ENCODE measurements around the gene VCX. TPM values are rescaled to one million over a fixed set of nuclear protein-coding genes. Genes with fewer than 3 reads are reported as not detected.

Gene VCX
- total and polyA plus RNA-seq, 2 of the 13 experiments (the other 11 are each of a cell fraction or from before 2014, with no cell fraction given): not detected

DNA sequence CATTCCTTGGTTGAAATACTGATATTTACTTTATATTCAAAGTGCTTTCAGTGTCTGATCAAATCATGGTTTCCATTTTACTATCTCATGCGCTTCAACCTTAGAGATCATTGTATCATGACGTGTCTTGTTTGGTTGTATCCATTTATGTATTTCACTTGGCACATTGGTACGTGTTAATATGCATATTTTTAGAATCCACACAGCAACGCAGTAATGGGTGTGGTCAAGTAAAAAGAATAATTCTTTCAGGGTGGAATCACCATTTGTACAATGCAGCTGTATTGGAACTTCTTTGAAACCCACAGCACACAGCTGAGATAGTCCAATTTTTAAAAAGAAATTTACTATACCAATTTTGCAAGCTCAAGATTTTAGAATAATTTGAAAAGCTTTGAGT, 29.1 kb downstream of the VCX start:
- H3K4me2 ChIP-seq (ENCODE audit: low read depth, low read length): no peak overlapping the region
- no peaks in the 10 kb centered on the region for H3K9me3 ChIP-seq (ENCODE audit: low read length)
- ChIA-PET CTCF (ENCODE audit: low intra/inter-chr PET ratio, low total read pairs) (no interaction called here), POLR2A (no interaction called here)
- H2AFZ ChIP-seq (ENCODE audit: low read length): no peak overlapping the region
- H3K9ac ChIP-seq (ENCODE audit: insufficient read depth, low read depth, low read length): no peak overlapping the region
- no peaks in the 10 kb centered on the region for H3K4me1 ChIP-seq (ENCODE audit: insufficient read depth, low read length)
- in situ Hi-C loops (cut with HindIII; ENCODE audit: extremely low pct_ligation_motif_present, low pct_unique_long_range_greater_than_20kb) (no loop called here), intact Hi-C loops (cut with micrococcal nuclease; ENCODE audit: unreplicated experiment) (no loop called here)
- H3K4me3 ChIP-seq (replicated peaks in 1 of 3; ENCODE audit: insufficient read depth in 1 of 3, low read depth in 2 of 3, low read length in 3 of 3): no peak overlapping the region
- no peaks in the 10 kb centered on the region for H3K27me3 ChIP-seq (ENCODE audit: control insufficient read depth in 1 of 2, insufficient read depth in 2 of 2, low read length in 2 of 2)
- H4K20me1 ChIP-seq (ENCODE audit: insufficient read depth, low read length): no peaks in the 10 kb centered on the region
- H3K79me2 ChIP-seq (ENCODE audit: insufficient read depth, low read length): no peaks in the 10 kb centered on the region
- BruUV-seq (replicated peaks): no TSS peak
- H3K36me3 ChIP-seq (replicated peaks in 1 of 2; ENCODE audit: control insufficient read depth in 1 of 2, insufficient read depth in 2 of 2, low read length in 2 of 2): no peaks in the 10 kb centered on the region
- no peak overlapping the region for H3K27ac ChIP-seq (ENCODE audit: extremely low read length, insufficient read depth, low read length)
- FAIRE-seq (no peak), DNase-seq (ENCODE audit: low spot score) (no peak), ATAC-seq (no peak)
- WGBS (ENCODE audit: low lambda C conversion rate): 26% methylated on average over 4 of the region's 4 CpGs
- TF ChIP-seq, protein P1, sequence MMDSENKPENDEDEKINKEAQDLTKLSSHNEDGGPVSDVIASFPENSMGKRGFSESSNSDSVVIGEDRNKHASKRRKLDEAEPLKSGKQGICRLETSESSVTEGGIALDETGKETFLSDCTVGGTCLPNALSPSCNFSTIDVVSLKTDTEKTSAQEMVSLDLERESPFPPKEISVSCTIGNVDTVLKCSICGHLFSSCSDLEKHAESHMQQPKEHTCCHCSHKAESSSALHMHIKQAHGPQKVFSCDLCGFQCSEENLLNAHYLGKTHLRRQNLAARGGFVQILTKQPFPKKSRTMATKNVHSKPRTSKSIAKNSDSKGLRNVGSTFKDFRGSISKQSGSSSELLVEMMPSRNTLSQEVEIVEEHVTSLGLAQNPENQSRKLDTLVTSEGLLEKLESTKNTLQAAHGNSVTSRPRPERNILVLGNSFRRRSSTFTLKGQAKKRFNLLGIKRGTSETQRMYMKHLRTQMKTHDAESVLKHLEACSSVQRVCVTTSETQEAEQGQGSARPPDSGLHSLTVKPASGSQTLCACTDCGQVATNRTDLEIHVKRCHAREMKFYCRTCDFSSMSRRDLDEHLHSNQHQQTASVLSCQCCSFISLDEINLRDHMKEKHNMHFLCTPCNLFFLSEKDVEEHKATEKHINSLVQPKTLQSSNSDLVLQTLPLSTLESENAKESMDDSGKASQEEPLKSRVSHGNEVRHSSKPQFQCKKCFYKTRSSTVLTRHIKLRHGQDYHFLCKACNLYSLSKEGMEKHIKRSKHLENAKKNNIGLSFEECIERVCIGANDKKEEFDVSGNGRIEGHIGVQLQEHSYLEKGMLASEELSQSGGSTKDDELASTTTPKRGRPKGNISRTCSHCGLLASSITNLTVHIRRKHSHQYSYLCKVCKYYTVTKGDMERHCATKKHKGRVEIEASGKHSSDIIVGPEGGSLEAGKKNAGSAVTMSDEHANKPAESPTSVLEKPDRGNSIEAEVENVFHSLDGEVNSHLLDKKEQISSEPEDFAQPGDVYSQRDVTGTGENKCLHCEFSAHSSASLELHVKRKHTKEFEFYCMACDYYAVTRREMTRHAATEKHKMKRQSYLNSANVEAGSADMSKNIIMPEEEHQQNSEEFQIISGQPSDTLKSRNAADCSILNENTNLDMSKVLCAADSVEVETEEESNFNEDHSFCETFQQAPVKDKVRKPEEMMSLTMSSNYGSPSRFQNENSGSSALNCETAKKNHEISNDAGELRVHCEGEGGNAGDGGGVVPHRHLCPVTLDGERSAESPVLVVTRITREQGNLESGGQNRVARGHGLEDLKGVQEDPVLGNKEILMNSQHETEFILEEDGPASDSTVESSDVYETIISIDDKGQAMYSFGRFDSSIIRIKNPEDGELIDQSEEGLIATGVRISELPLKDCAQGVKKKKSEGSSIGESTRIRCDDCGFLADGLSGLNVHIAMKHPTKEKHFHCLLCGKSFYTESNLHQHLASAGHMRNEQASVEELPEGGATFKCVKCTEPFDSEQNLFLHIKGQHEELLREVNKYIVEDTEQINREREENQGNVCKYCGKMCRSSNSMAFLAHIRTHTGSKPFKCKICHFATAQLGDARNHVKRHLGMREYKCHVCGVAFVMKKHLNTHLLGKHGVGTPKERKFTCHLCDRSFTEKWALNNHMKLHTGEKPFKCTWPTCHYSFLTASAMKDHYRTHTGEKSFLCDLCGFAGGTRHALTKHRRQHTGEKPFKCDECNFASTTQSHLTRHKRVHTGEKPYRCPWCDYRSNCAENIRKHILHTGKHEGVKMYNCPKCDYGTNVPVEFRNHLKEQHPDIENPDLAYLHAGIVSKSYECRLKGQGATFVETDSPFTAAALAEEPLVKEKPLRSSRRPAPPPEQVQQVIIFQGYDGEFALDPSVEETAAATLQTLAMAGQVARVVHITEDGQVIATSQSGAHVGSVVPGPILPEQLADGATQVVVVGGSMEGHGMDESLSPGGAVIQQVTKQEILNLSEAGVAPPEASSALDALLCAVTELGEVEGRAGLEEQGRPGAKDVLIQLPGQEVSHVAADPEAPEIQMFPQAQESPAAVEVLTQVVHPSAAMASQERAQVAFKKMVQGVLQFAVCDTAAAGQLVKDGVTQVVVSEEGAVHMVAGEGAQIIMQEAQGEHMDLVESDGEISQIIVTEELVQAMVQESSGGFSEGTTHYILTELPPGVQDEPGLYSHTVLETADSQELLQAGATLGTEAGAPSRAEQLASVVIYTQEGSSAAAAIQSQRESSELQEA (CRISPR knock-in tag; IDR thresholded peaks at IDR 0.05; ENCODE audit: not compliant biosample characterization): no peak
- TF ChIP-seq ZSCAN20 (CRISPR knock-in tag; IDR thresholded peaks at IDR 0.05; ENCODE audit: borderline replicate concordance): no peak
- TF ChIP-seq, protein P2, sequence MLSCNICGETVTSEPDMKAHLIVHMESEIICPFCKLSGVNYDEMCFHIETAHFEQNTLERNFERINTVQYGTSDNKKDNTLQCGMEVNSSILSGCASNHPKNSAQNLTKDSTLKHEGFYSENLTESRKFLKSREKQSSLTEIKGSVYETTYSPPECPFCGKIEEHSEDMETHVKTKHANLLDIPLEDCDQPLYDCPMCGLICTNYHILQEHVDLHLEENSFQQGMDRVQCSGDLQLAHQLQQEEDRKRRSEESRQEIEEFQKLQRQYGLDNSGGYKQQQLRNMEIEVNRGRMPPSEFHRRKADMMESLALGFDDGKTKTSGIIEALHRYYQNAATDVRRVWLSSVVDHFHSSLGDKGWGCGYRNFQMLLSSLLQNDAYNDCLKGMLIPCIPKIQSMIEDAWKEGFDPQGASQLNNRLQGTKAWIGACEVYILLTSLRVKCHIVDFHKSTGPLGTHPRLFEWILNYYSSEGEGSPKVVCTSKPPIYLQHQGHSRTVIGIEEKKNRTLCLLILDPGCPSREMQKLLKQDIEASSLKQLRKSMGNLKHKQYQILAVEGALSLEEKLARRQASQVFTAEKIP (CRISPR knock-in tag; IDR thresholded peaks at IDR 0.05; ENCODE audit: borderline replicate concordance): no peak
- TF ChIP-seq HNRNPL (IDR thresholded peaks at IDR 0.05; ENCODE audit: low read depth, low read length): no peak
- TF ChIP-seq, protein P3, sequence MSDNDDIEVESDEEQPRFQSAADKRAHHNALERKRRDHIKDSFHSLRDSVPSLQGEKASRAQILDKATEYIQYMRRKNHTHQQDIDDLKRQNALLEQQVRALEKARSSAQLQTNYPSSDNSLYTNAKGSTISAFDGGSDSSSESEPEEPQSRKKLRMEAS (IDR thresholded peaks at IDR 0.05): no peak

Data from HepG2 (cell line).